ENCODE results near the gene DSG3. TPM values are rescaled to one million over a fixed set of nuclear protein-coding genes. Genes with fewer than 3 reads are reported as not detected.

Gene DSG3
- total and polyA plus RNA-seq, 10 of the 15 experiments (the other 5 are each of a cell fraction or from before 2014, with no cell fraction given): 0.01 to 0.36 (median 0.30) TPM

- H3K4me2 ChIP-seq (ENCODE audit: control insufficient read depth, insufficient read depth): no peak overlapping the region
- no peaks in the 10 kb centered on the region for H4K20me1 ChIP-seq (ENCODE audit: control insufficient read depth, insufficient read depth)
- 20% methylated on average over 1 of the region's 2 CpGs for WGBS (ENCODE audit: insufficient coverage, insufficient replicate concordance, low lambda C conversion rate, missing lambda C conversion rate)
- no peak overlapping the region for H3K9ac ChIP-seq (ENCODE audit: control insufficient read depth, insufficient read depth, low read length)
- DNase-seq (ENCODE audit: low read depth, low spot score): no peak
- H3K27me3 ChIP-seq (replicated peaks in 1 of 2; ENCODE audit: control insufficient read depth in 2 of 2, insufficient read depth in 2 of 2, low read length in 1 of 2): no peaks in the 10 kb centered on the region
- no TSS peak for BruUV-seq (replicated peaks)
- H3K4me1 ChIP-seq (ENCODE audit: control insufficient read depth, insufficient read depth, low read length): no peaks in the 10 kb centered on the region
- ChIA-PET SMC1A (ENCODE audit: uncharacterized antibody, unreplicated experiment) (interaction anchor here (0.6 to 1.8 kb wide), 7 partner anchors 9 to 294 kb away, joined by 3 to 5 read pairs (median 4); no protein-coding TSS in a partner anchor), CTCF (interaction anchor here (0.7 to 1.1 kb wide), 3 partner anchors 9 to 127 kb away, joined by 3 to 4 read pairs (median 3); no protein-coding TSS in a partner anchor), RAD21 (ENCODE audit: unreplicated experiment) (interaction anchor here (1.4 to 2.3 kb wide), 2 partner anchors 71 to 134 kb away, joined by 3 to 13 read pairs; no protein-coding TSS in a partner anchor), POLR2A (no interaction called here)
- intact Hi-C loops (cut with micrococcal nuclease; ENCODE audit: unreplicated experiment): loop anchor here (5.0 to 10.0 kb wide), 3 partner anchors 293 to 545 kb away; no protein-coding TSS in a partner anchor
- in situ Hi-C loops (cut with MboI): loop anchor here (10.0 kb wide), 1 partner anchor 125 kb away; no protein-coding TSS in a partner anchor
- H3K79me2 ChIP-seq (ENCODE audit: control insufficient read depth, insufficient read depth, low read length): no peaks in the 10 kb centered on the region
- no peak for ATAC-seq
- no peak overlapping the region for H2AFZ ChIP-seq (ENCODE audit: control insufficient read depth, low read depth, low read length)
- TF ChIP-seq ESRRA (IDR thresholded peaks at IDR 0.05; ENCODE audit: low read length) (no peak), HDGF (IDR thresholded peaks at IDR 0.05) (no peak), NR2C2 (IDR thresholded peaks at IDR 0.05; ENCODE audit: borderline replicate concordance, control insufficient read depth, insufficient read length, low read depth) (no peak), SMAD1 (IDR thresholded peaks at IDR 0.05; ENCODE audit: low read depth, partially characterized antibody) (no peak), CUX1 (IDR thresholded peaks at IDR 0.05; ENCODE audit: insufficient replicate concordance, low read depth, low read length) (no peak), MEF2B (IDR thresholded peaks at IDR 0.05; ENCODE audit: partially characterized antibody, poor library complexity, severe bottlenecking) (no peak), MEF2A (IDR thresholded peaks at IDR 0.05; ENCODE audit: insufficient read depth, low read depth, low read length) (no peak), PML (IDR thresholded peaks at IDR 0.05; ENCODE audit: low read length) (no peak), SIN3A (IDR thresholded peaks at IDR 0.05; ENCODE audit: low read depth, low read length) (no peak), SPI1 (IDR thresholded peaks at IDR 0.05; ENCODE audit: borderline replicate concordance, insufficient read depth, low read depth, low read length) (no peak)
- TF ChIP-seq, protein P1, sequence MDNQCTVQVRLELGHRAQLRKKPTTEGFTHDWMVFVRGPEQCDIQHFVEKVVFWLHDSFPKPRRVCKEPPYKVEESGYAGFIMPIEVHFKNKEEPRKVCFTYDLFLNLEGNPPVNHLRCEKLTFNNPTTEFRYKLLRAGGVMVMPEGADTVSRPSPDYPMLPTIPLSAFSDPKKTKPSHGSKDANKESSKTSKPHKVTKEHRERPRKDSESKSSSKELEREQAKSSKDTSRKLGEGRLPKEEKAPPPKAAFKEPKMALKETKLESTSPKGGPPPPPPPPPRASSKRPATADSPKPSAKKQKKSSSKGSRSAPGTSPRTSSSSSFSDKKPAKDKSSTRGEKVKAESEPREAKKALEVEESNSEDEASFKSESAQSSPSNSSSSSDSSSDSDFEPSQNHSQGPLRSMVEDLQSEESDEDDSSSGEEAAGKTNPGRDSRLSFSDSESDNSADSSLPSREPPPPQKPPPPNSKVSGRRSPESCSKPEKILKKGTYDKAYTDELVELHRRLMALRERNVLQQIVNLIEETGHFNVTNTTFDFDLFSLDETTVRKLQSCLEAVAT (IDR thresholded peaks at IDR 0.05): no peak
- TF ChIP-seq, protein P2, sequence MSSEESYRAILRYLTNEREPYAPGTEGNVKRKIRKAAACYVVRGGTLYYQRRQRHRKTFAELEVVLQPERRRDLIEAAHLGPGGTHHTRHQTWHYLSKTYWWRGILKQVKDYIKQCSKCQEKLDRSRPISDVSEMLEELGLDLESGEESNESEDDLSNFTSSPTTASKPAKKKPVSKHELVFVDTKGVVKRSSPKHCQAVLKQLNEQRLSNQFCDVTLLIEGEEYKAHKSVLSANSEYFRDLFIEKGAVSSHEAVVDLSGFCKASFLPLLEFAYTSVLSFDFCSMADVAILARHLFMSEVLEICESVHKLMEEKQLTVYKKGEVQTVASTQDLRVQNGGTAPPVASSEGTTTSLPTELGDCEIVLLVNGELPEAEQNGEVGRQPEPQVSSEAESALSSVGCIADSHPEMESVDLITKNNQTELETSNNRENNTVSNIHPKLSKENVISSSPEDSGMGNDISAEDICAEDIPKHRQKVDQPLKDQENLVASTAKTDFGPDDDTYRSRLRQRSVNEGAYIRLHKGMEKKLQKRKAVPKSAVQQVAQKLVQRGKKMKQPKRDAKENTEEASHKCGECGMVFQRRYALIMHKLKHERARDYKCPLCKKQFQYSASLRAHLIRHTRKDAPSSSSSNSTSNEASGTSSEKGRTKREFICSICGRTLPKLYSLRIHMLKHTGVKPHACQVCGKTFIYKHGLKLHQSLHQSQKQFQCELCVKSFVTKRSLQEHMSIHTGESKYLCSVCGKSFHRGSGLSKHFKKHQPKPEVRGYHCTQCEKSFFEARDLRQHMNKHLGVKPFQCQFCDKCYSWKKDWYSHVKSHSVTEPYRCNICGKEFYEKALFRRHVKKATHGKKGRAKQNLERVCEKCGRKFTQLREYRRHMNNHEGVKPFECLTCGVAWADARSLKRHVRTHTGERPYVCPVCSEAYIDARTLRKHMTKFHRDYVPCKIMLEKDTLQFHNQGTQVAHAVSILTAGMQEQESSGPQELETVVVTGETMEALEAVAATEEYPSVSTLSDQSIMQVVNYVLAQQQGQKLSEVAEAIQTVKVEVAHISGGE (CRISPR knock-in tag; IDR thresholded peaks at IDR 0.05): no peak
- H3K27ac ChIP-seq (ENCODE audit: control insufficient read depth, insufficient read depth): no peak overlapping the region
- no peaks in the 10 kb centered on the region for H3K36me3 ChIP-seq (ENCODE audit: control insufficient read depth in 2 of 2, insufficient read depth in 2 of 2, low read length in 1 of 2)
- H3K4me3 ChIP-seq: no peak overlapping the region
- FAIRE-seq: no peak
- H3K9me3 ChIP-seq (replicated peaks; ENCODE audit: control insufficient read depth, insufficient read depth, low read length): no peaks in the 10 kb centered on the region; the same call in 2 of the 3 replicates
Observed at GRCh38 chr18:31429623-31430022, 17.9 kb upstream of the DSG3 start.

Measured in GM12878 (cell line).